Measurements from ENCODE around the gene GLT8D2.

Gene GLT8D2, protein sequence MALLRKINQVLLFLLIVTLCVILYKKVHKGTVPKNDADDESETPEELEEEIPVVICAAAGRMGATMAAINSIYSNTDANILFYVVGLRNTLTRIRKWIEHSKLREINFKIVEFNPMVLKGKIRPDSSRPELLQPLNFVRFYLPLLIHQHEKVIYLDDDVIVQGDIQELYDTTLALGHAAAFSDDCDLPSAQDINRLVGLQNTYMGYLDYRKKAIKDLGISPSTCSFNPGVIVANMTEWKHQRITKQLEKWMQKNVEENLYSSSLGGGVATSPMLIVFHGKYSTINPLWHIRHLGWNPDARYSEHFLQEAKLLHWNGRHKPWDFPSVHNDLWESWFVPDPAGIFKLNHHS

DNA sequence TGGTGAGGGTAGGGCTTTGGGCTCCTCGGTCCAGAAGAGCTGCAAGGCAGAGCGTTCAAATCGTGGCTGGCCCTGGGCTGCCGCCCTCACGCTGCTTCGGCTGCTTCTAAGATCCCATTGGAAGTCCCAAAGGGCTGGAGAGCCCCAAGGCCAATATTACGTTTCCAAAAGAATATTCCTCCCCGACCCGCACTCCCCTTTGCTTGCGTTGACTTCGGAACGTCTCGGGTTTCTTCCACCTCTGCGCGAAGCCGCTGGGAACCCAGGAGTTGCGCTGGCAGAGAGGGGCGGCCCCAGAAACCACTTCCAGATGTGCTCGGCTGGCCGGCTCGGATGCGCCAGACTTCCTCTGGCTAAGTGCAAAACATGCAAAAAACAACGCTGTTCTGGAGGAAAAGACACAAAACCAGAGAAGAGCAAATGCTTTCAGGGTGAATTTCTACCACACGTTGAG lies at the start of gene GLT8D2:
Gene GLT8D2 (minus strand): TSS at position 285 of the 454 bp plus-strand sequence. CDS start 30,539 bp downstream, outside the sequence.
- Histone ChIP-seq H3K36me3 (ENCODE audit: insufficient read depth, low read length) (no peaks in the 10 kb centered on the region), H3K4me3 (ENCODE audit: low read depth in 1 of 2, low read length in 2 of 2) (peak within 1 kb of the TSS; percentile 55 to 77), H3K9me3 (ENCODE audit: low read length) (no peaks in the 10 kb centered on the region), H3K27ac (ENCODE audit: low read depth, low read length) (peak within 1 kb of the TSS; percentile 96), H3K4me1 (ENCODE audit: insufficient read depth, low read length) (peaks cover 27% of the 10 kb centered on the region), H3K9ac (ENCODE audit: low read length) (peak within 1 kb of the TSS; percentile 79), H3K27me3 (ENCODE audit: control insufficient read depth in 1 of 2, insufficient read depth in 2 of 2, low read length in 2 of 2) (no peaks in the 10 kb centered on the region)

DNA sequence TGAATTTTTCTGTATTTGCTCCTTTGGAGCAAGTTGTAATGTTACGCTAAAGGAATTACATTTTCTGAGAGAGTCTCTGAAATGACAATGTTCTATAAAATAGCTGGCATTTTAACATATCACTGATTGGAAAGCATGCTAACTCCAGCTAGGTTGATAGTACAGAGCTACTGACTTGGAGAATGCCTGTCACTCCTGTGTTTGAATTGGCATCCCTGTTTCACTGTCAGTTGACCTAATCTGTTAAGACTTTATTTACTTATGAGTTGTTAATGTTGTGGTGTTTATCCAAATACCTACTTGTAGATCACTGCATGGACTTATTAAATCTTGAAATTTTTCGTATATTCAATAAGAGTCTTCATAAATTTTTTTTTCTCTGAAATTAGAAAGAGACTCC lies 48.0 kb upstream of the GLT8D2 start:
- Histone ChIP-seq H3K36me3 (ENCODE audit: insufficient read depth, low read length) (peaks cover 69% of the 10 kb centered on the region), H3K27ac (ENCODE audit: low read depth, low read length) (no peak overlapping the region), H3K4me1 (ENCODE audit: insufficient read depth, low read length) (no peaks in the 10 kb centered on the region), H3K9me3 (ENCODE audit: low read length) (no peaks in the 10 kb centered on the region), H3K4me3 (ENCODE audit: low read depth in 1 of 2, low read length in 2 of 2) (no peak overlapping the region), H3K9ac (ENCODE audit: low read length) (no peak overlapping the region), H3K27me3 (ENCODE audit: control insufficient read depth in 1 of 2, insufficient read depth in 2 of 2, low read length in 2 of 2) (no peaks in the 10 kb centered on the region)

DNA sequence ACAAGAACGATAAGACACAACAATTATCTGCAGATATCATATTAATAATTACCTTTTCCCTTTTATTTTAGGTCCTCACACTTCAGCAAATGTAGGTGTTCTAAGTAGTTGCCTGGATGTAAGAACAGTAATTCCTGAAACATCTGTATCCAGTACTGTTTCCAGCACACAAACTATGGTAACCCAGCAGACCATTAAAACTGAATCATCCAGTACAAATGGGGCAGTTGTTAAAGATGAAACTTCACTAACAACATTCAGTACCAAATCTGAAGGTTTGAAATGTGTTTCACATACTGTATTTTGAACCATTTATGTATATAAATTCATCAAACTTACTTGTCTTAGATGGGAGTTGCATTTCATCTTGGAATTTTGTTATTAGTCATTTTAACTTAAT lies 45.3 kb upstream of the GLT8D2 start:
- no peak overlapping the region for H3K9ac ChIP-seq (ENCODE audit: low read length)
- no peaks in the 10 kb centered on the region for H3K9me3 ChIP-seq (ENCODE audit: low read length)
- H3K4me3 ChIP-seq (ENCODE audit: low read depth in 1 of 2, low read length in 2 of 2): no peak overlapping the region
- H3K27ac ChIP-seq (ENCODE audit: low read depth, low read length): no peak overlapping the region
- H3K4me1 ChIP-seq (ENCODE audit: insufficient read depth, low read length): no peaks in the 10 kb centered on the region
- H3K36me3 ChIP-seq (ENCODE audit: insufficient read depth, low read length): peaks cover 67% of the 10 kb centered on the region
- H3K27me3 ChIP-seq (ENCODE audit: control insufficient read depth in 1 of 2, insufficient read depth in 2 of 2, low read length in 2 of 2): no peaks in the 10 kb centered on the region

DNA sequence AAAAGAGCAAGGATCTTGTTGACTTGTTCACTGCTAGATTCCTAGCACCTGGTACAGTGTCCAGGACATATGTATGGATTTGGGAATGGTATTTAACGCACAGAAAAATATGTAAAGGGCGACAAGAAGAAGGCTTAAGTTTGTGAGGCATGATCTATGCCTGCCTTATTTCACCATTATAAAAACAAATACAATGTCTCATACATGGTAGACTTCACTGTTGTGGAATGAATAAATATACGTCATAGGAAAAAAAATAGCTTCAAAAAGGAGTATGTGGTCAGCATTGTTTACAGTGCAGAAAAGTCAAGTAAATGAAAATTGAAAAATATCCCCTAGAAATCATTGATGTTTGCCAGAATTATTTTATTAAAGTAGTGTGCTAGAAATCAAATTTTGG lies 44.3 kb upstream of the GLT8D2 start:
- Histone ChIP-seq H3K4me3 (ENCODE audit: low read depth in 1 of 2, low read length in 2 of 2) (no peak overlapping the region), H3K27me3 (ENCODE audit: control insufficient read depth in 1 of 2, insufficient read depth in 2 of 2, low read length in 2 of 2) (no peaks in the 10 kb centered on the region), H3K9ac (ENCODE audit: low read length) (no peak overlapping the region), H3K4me1 (ENCODE audit: insufficient read depth, low read length) (no peaks in the 10 kb centered on the region), H3K36me3 (ENCODE audit: insufficient read depth, low read length) (peaks cover 60% of the 10 kb centered on the region), H3K9me3 (ENCODE audit: low read length) (no peaks in the 10 kb centered on the region), H3K27ac (ENCODE audit: low read depth, low read length) (no peak overlapping the region)

DNA sequence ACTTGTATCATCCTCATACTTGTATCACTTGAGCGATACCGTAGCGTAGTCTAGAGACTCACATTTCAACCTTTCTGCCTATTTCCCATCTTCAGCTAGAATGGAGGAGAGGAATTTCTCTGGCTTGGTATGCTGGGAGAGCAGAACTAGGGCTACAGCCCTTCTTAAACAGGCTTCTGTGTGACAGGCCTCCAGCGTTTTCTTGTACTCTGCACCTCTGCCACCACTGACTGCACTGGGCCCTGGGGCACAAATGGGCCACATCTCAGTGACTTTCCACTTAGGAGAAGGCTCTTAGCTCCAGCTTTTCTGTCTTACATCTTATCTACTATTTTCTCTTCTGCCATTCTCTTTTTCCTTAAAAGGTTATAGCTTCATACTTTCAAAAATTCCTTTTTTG lies 41.1 kb upstream of the GLT8D2 start:
- H3K4me1 ChIP-seq (ENCODE audit: insufficient read depth, low read length): no peaks in the 10 kb centered on the region
- H3K36me3 ChIP-seq (ENCODE audit: insufficient read depth, low read length): peaks cover 56% of the 10 kb centered on the region
- H3K27ac ChIP-seq (ENCODE audit: low read depth, low read length): no peak overlapping the region
- no peaks in the 10 kb centered on the region for H3K27me3 ChIP-seq (ENCODE audit: control insufficient read depth in 1 of 2, insufficient read depth in 2 of 2, low read length in 2 of 2)
- no peaks in the 10 kb centered on the region for H3K9me3 ChIP-seq (ENCODE audit: low read length)
- H3K4me3 ChIP-seq (ENCODE audit: low read depth in 1 of 2, low read length in 2 of 2): no peak overlapping the region
- no peak overlapping the region for H3K9ac ChIP-seq (ENCODE audit: low read length)

DNA sequence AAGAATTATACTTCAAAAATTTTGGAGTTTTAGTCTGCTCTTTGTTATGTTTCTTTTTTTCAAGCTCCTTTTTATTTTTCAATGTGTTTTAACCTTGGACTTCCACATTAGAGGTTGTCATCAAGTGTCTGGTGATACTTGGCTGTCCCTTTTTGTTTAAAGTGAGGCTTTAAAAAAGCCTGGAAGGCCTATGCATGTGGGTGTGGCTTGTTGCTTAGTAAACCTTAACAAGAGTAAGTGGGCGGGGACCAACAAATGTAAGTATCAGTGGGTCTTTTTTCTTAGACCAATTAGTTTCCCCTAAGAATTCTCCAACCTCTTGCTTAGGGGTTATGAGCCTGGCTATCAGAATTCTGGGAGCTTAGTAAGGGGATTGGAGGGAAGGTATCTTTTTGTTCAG lies 40.7 kb upstream of the GLT8D2 start:
- Histone ChIP-seq H3K36me3 (ENCODE audit: insufficient read depth, low read length) (peaks cover 56% of the 10 kb centered on the region), H3K27ac (ENCODE audit: low read depth, low read length) (no peak overlapping the region), H3K9ac (ENCODE audit: low read length) (no peak overlapping the region)

DNA sequence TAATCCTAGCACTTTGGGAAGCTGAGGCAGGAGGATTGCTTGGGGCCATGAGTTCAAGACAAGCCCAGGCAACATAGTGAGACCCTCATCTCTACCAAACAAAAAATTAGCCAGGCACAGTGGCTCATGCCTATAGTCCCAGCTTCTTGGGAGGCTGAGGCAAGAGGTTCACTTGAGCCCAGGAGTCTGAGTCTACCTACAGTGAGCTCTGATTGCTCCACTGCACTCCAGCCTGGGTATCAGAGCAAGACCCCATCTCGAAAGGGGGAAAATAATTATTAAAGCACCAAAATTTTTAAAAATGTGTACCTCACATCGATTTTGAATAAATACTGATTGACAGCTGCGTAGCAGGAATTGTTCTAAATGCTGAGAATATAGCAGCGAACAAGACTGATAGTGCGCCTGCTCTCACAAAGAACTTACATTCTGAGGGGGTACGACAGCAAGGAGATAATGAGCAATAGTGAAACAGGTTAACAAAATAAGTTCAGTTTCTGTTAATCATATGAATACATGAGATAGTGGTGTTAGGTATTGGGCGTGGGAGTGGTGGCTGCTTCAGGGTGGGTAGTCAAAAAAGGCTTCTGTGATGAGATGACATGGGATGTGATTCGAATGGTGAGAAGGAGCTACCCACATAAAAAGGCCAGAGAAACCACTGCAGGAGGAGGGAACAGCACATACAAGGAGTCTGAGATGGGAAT lies 33.9 kb upstream of the GLT8D2 start:
- Histone ChIP-seq H3K4me3 (ENCODE audit: low read depth in 1 of 2, low read length in 2 of 2) (no peak overlapping the region), H3K27ac (ENCODE audit: low read depth, low read length) (no peak overlapping the region), H3K9me3 (ENCODE audit: low read length) (no peaks in the 10 kb centered on the region), H3K9ac (ENCODE audit: low read length) (no peak overlapping the region), H3K27me3 (ENCODE audit: control insufficient read depth in 1 of 2, insufficient read depth in 2 of 2, low read length in 2 of 2) (no peaks in the 10 kb centered on the region), H3K4me1 (ENCODE audit: insufficient read depth, low read length) (peaks cover under 1% of the 10 kb centered on the region), H3K36me3 (ENCODE audit: insufficient read depth, low read length) (peaks cover 32% of the 10 kb centered on the region)

More for the DNA sequence above, 40.7 kb upstream of the GLT8D2 start:
- H3K4me1 ChIP-seq (ENCODE audit: insufficient read depth, low read length): no peaks in the 10 kb centered on the region
- no peaks in the 10 kb centered on the region for H3K27me3 ChIP-seq (ENCODE audit: control insufficient read depth in 1 of 2, insufficient read depth in 2 of 2, low read length in 2 of 2)
- no peaks in the 10 kb centered on the region for H3K9me3 ChIP-seq (ENCODE audit: low read length)
- H3K4me3 ChIP-seq (ENCODE audit: low read depth in 1 of 2, low read length in 2 of 2): no peak overlapping the region

DNA sequence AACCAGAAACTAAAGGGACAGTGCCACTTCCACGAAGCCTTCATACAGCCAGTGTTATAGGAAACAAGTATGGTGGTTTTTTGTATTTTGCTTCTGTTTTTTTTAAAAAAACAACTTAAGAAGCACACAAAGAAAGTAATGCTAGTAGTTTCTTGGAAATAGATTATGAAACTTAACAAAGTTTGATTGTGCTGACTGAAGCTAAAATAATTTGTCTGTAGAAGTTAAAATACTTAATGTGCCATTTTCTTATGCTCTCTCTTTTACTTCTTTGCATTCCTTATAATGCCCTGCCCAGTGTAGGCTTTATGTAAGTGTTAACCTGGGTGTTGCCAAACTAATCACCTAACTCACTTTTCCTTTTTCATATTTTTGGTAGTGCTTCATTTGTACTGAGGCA lies 30.8 kb upstream of the GLT8D2 start:
- peaks cover 4% of the 10 kb centered on the region for H3K4me1 ChIP-seq (ENCODE audit: insufficient read depth, low read length)
- peaks cover 23% of the 10 kb centered on the region for H3K36me3 ChIP-seq (ENCODE audit: insufficient read depth, low read length)
- H3K27ac ChIP-seq (ENCODE audit: low read depth, low read length): no peak overlapping the region
- no peak overlapping the region for H3K9ac ChIP-seq (ENCODE audit: low read length)
- no peaks in the 10 kb centered on the region for H3K9me3 ChIP-seq (ENCODE audit: low read length)
- H3K4me3 ChIP-seq (ENCODE audit: low read depth in 1 of 2, low read length in 2 of 2): no peak overlapping the region
- no peaks in the 10 kb centered on the region for H3K27me3 ChIP-seq (ENCODE audit: control insufficient read depth in 1 of 2, insufficient read depth in 2 of 2, low read length in 2 of 2)

DNA sequence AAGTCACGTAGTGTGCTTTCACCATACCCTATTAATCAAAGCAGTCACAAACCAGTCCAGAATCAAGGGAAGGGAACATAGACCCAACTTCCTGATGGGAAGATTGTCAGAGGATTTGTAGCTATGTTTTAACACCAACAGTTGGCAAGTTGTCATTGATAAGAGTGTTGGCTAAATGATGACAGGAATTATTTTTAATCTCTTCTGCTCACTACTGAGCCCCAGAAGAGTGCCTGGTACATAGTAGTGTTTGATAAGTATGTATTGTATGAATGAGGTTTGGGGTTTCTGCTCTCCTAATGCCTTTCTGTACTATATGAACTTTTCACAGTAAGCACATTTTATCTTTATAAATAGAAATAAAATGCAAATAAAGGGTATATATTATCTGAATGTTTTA lies 29.0 kb upstream of the GLT8D2 start:
- no peak overlapping the region for H3K27ac ChIP-seq (ENCODE audit: low read depth, low read length)
- peaks cover 4% of the 10 kb centered on the region for H3K4me1 ChIP-seq (ENCODE audit: insufficient read depth, low read length)
- H3K36me3 ChIP-seq (ENCODE audit: insufficient read depth, low read length): peaks cover 18% of the 10 kb centered on the region
- no peak overlapping the region for H3K9ac ChIP-seq (ENCODE audit: low read length)
- no peaks in the 10 kb centered on the region for H3K9me3 ChIP-seq (ENCODE audit: low read length)
- H3K4me3 ChIP-seq (ENCODE audit: low read depth in 1 of 2, low read length in 2 of 2): no peak overlapping the region
- H3K27me3 ChIP-seq (ENCODE audit: control insufficient read depth in 1 of 2, insufficient read depth in 2 of 2, low read length in 2 of 2): no peaks in the 10 kb centered on the region

DNA sequence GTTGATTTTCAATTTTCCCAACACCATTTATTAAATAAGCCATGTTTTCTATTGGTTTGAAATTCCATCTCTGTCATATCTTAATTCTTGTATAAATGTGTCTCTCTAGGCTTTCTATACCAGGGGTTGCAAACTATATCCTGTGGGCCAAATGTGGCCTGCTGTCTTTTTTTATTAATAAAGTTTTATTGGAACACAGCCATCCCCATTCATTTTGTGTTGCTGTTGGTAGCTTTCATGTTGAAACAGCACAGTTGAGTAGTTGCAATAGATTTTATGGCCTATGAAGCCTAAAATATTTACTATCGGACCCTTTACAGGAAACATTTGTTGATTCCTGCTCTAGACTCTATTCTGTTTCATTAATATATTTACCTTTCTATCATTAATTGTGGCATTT lies 23.7 kb upstream of the GLT8D2 start:
- no peak overlapping the region for H3K27ac ChIP-seq (ENCODE audit: low read depth, low read length)
- peaks cover under 1% of the 10 kb centered on the region for H3K4me1 ChIP-seq (ENCODE audit: insufficient read depth, low read length)
- H3K9ac ChIP-seq (ENCODE audit: low read length): no peak overlapping the region
- peaks cover 5% of the 10 kb centered on the region for H3K36me3 ChIP-seq (ENCODE audit: insufficient read depth, low read length)
- no peaks in the 10 kb centered on the region for H3K9me3 ChIP-seq (ENCODE audit: low read length)
- H3K4me3 ChIP-seq (ENCODE audit: low read depth in 1 of 2, low read length in 2 of 2): no peak overlapping the region
- no peaks in the 10 kb centered on the region for H3K27me3 ChIP-seq (ENCODE audit: control insufficient read depth in 1 of 2, insufficient read depth in 2 of 2, low read length in 2 of 2)

DNA sequence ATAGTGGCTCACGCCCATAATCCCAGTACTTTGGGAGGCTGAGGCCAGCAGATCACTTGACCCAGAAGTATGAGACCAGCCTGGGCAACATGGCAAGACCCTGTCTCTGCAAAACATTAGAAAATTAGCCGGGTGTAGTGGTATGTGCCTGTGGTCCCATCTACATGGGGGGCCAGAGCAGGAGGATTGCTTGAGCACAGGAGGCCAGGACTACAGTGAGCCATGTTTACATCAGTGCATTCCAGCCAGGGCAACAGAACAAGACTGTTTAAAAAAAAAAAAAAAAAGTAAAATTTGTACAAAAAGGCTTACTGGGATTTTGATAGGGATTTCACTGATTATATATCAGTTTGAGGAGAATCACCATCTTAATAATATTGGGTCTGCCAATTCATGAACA lies 22.1 kb upstream of the GLT8D2 start:
- Histone ChIP-seq H3K36me3 (ENCODE audit: insufficient read depth, low read length) (peaks cover 8% of the 10 kb centered on the region), H3K4me1 (ENCODE audit: insufficient read depth, low read length) (peaks cover 6% of the 10 kb centered on the region), H3K9ac (ENCODE audit: low read length) (no peak overlapping the region)

More for the DNA sequence above, 22.1 kb upstream of the GLT8D2 start:
- no peak overlapping the region for H3K27ac ChIP-seq (ENCODE audit: low read depth, low read length)
- H3K27me3 ChIP-seq (ENCODE audit: control insufficient read depth in 1 of 2, insufficient read depth in 2 of 2, low read length in 2 of 2): no peaks in the 10 kb centered on the region
- no peaks in the 10 kb centered on the region for H3K9me3 ChIP-seq (ENCODE audit: low read length)
- H3K4me3 ChIP-seq (ENCODE audit: low read depth in 1 of 2, low read length in 2 of 2): no peak overlapping the region
